SU-DHL-6 (cell line): ENCODE data around the gene COG7.

Experiments
- H2AFZ ChIP-seq: fragments of 200-600 bp; sonication (generic); 2 replicates; pipeline ENCODE4 v1.6.1; 2014; ENCODE audit warnings: low read depth, mild to moderate bottlenecking, moderate library complexity, mixed read lengths, antibody characterized with exemption, low read length; ENCODE audit not compliant: severe bottlenecking
- H3F3A ChIP-seq: fragments of 200-600 bp; shearing (Covaris generic); 2 replicates; pipeline ENCODE4 v1.6.0; 2016; ENCODE audit warnings: antibody characterized with exemption, mild to moderate bottlenecking; ENCODE audit not compliant: insufficient read depth
- H3K27ac ChIP-seq: fragments of 200-600 bp; sonication (generic); 2 replicates; pipeline ENCODE4 v1.5.1; 2016; ENCODE audit warnings: low read depth, mild to moderate bottlenecking, low read length, moderate library complexity, mixed read lengths
- H3K27me3 ChIP-seq: fragments of 200-600 bp; sonication (generic), shearing (Covaris generic); 2 replicates; pipeline ENCODE4 v1.6.0; 2014; ENCODE audit warnings: mild to moderate bottlenecking, low read length
- H3K36me3 ChIP-seq: fragments of 200-600 bp; sonication (generic); 2 replicates; pipeline ENCODE4 v1.6.1; 2014; ENCODE audit warnings: mild to moderate bottlenecking, low read length, mixed read lengths
- H3K4me2 ChIP-seq: fragments of 300-600, 200-600 bp; shearing (Covaris generic), sonication (generic); 2 replicates; pipeline ENCODE4 v1.6.0; 2014; ENCODE audit warnings: low read length, low read depth, mild to moderate bottlenecking; ENCODE audit not compliant: poor library complexity, severe bottlenecking
- H3K4me3 ChIP-seq: fragments of 200-600 bp; sonication (generic); 2 replicates; pipeline ENCODE4 v1.5.1; 2014; ENCODE audit warnings: antibody characterized with exemption, low read length, mild to moderate bottlenecking, mixed read lengths; ENCODE audit not compliant: insufficient read depth, poor library complexity, severe bottlenecking
- H3K79me2 ChIP-seq: fragments of 200-600 bp; sonication (generic); 2 replicates; pipeline ENCODE4 v1.6.1; 2014; ENCODE audit warnings: mild to moderate bottlenecking, low read length, moderate library complexity; ENCODE audit not compliant: insufficient read depth
- H3K9ac ChIP-seq: fragments of 200-600 bp; sonication (generic); 2 replicates; pipeline ENCODE4 v1.7.0; 2014; ENCODE audit warnings: mild to moderate bottlenecking, low read length
- H3K9me2 ChIP-seq: fragments of 200-600 bp; sonication (generic); replicated peaks from 2 replicates; pipeline ENCODE4 v1.6.1; 2014; ENCODE audit warnings: low read length; ENCODE audit not compliant: insufficient read depth
- H3K9me3 ChIP-seq: fragments of 200-600 bp; sonication (generic); 2 replicates; pipeline ENCODE4 v1.6.1; 2014; ENCODE audit warnings: low read length, mixed read lengths; ENCODE audit not compliant: insufficient read depth
- H4K20me1 ChIP-seq: fragments of 200-600 bp; sonication (generic); 2 replicates; pipeline ENCODE4 v1.6.1; 2014; ENCODE audit warnings: low read depth, mild to moderate bottlenecking, antibody characterized with exemption, low read length, moderate library complexity, mixed read lengths
- CTCF ChIP-seq: fragments of 200-600 bp; sonication (generic); IDR thresholded peaks from one replicate; pipeline ENCODE4 v1.5.1; 2017; ENCODE audit warnings: antibody characterized with exemption, mild to moderate bottlenecking, low read length, moderate library complexity; ENCODE audit not compliant: insufficient read depth, poor library complexity, severe bottlenecking
- EZH2phosphoT487 ChIP-seq: fragments of 200-600 bp; sonication (generic), shearing (Covaris generic); conservative IDR thresholded peaks from 2 replicates; pipeline ENCODE4 v1.6.1; 2018; ENCODE audit warnings: mild to moderate bottlenecking, antibody characterized with exemption, low read length, moderate library complexity, mixed read lengths

COG7 gene

DNA sequence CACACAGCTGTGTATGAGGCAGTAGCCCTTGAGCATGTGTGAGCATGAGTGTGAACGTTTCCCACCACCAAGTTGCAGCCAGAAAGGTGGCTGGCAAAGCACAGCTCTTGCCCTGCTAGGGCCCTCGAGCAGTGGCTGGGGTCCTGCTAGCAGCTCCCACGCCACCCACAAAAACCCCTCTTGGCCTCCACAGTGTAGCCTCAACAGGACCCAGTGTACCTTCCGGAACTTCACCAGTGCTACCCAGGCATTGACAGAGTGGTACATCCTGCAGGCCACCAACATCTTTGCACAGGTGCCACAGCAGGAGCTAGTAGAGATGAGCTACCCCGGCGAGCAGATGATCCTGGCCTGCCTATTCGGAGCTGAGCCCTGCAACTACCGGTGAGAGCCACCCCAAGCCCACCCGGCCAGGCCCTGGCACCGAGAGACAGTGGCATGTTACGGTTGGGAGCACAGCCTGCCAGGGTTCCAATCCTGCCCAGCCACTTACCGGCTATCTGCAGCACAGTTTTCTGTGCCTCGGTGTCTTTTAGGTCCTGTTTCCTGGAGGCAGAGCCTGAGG lies 97.8 kb downstream of the COG7 start:
- H3F3A ChIP-seq, result no peaks in the 10 kb centered on the region
- H3K79me2 ChIP-seq, result no peaks in the 10 kb centered on the region
- no peak for TF ChIP-seq EZH2phosphoT487
- no peak for TF ChIP-seq CTCF
- H2AFZ ChIP-seq, result no peak overlapping the region
- no peaks in the 10 kb centered on the region for H3K9me2 ChIP-seq
- no peak overlapping the region for H3K4me2 ChIP-seq
- H3K9me3 ChIP-seq, result no peaks in the 10 kb centered on the region
- H3K4me3 ChIP-seq, result no peak overlapping the region
- no peaks in the 10 kb centered on the region for H3K27me3 ChIP-seq
- H4K20me1 ChIP-seq, result no peaks in the 10 kb centered on the region
- no peak overlapping the region for H3K9ac ChIP-seq
- no peak overlapping the region for H3K27ac ChIP-seq
- H3K36me3 ChIP-seq, result no peaks in the 10 kb centered on the region

DNA sequence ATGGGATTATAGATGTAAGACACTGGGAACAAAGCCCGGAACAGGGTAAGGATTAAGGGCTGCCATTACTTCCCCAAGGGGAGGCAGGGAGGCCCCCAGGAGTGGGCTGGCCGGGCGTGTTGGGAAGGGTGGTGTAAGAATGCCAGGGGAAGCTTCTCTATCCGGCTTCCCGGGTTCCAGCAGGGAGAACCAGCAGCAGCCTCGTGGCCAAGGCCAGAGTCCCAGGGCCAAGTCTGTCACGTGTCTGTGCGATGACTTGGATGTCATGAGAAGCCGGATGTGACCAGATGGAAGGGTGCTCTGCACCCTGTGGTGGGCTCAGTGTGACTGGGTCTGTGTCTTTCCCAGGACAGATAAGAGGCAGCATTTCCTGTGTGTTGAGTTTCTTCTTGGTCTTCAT lies 98.7 kb downstream of the COG7 start:
- no peaks in the 10 kb centered on the region for H3K36me3 ChIP-seq
- H3K4me2 ChIP-seq, result no peak overlapping the region
- H3K27ac ChIP-seq, result no peak overlapping the region
- H3K9me2 ChIP-seq, result no peaks in the 10 kb centered on the region
- H3K4me3 ChIP-seq, result no peak overlapping the region
- no peaks in the 10 kb centered on the region for H3F3A ChIP-seq
- no peaks in the 10 kb centered on the region for H4K20me1 ChIP-seq
- H3K79me2 ChIP-seq, result no peaks in the 10 kb centered on the region
- no peaks in the 10 kb centered on the region for H3K27me3 ChIP-seq
- H3K9ac ChIP-seq, result no peak overlapping the region
- no peaks in the 10 kb centered on the region for H3K9me3 ChIP-seq
- H2AFZ ChIP-seq, result no peak overlapping the region
- TF ChIP-seq CTCF (no peak), EZH2phosphoT487 (no peak)

DNA sequence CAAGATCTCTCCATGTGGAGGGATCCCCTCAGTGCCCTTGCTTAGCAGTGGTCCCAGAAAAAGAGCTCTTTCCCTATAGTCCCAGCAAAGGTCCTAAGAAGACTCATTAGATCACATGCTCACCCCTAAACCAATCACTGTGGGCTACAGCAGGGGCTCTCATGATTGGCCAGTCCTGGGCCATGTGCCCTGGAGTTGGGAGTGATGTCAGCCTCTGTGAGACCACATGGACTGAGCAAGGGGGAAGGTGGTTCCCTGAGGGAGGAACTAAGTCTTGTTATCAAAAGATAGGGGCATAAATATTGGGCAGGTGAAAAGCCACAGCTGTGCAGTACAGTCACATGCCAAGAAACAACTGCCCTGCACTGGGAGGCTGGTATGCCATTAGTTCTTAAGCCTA lies 99.5 kb downstream of the COG7 start:
- no peaks in the 10 kb centered on the region for H3K9me3 ChIP-seq
- H3K36me3 ChIP-seq, result no peaks in the 10 kb centered on the region
- no peaks in the 10 kb centered on the region for H3K9me2 ChIP-seq
- no peak overlapping the region for H3K9ac ChIP-seq
- no peaks in the 10 kb centered on the region for H3K27me3 ChIP-seq
- no peak overlapping the region for H3K4me2 ChIP-seq
- H2AFZ ChIP-seq, result no peak overlapping the region
- no peak overlapping the region for H3K4me3 ChIP-seq
- no peaks in the 10 kb centered on the region for H4K20me1 ChIP-seq
- TF ChIP-seq CTCF, result no peak
- no peak for TF ChIP-seq EZH2phosphoT487
- H3K27ac ChIP-seq, result no peak overlapping the region
- H3K79me2 ChIP-seq, result no peaks in the 10 kb centered on the region
- no peaks in the 10 kb centered on the region for H3F3A ChIP-seq
